ENCODE results near the gene TAF4. TPM values are rescaled to one million over a fixed set of nuclear protein-coding genes. Genes with fewer than 3 reads are reported as not detected.

Gene TAF4
- total and polyA plus RNA-seq, 2 donors (not counting 3 experiments of a cell fraction or from before 2014, with no cell fraction given), result 6.1 to 19.5 TPM

GRCh38 chr20:62105592-62105991 lies 39.9 kb upstream of the TAF4 start:
- Histone ChIP-seq H3K9me1 (replicated peaks; ENCODE audit: control insufficient read depth, extremely low read depth, insufficient read depth, low read length) (no peaks in the 10 kb centered on the region), H3K79me2 (ENCODE audit: control insufficient read depth, insufficient read depth, low read length) (no peaks in the 10 kb centered on the region), H3K4me2 (ENCODE audit: insufficient read depth, low read length) (no peak overlapping the region), H3K4me1 (ENCODE audit: control insufficient read depth, extremely low read depth, insufficient read depth, low read length) (no peaks in the 10 kb centered on the region), H3K27me3 (ENCODE audit: control insufficient read depth in 2 of 2, insufficient read depth in 2 of 2, low read length in 2 of 2) (no peaks in the 10 kb centered on the region), H3K36me3 (ENCODE audit: control insufficient read depth in 2 of 2, extremely low read depth in 1 of 2, insufficient read depth in 2 of 2, low read length in 2 of 2) (no peaks in the 10 kb centered on the region), H2AFZ (ENCODE audit: low read depth, low read length) (no peak overlapping the region), H3K4me3 (replicated peaks in 1 of 3; ENCODE audit: insufficient read depth in 1 of 3, low read depth in 1 of 3, low read length in 3 of 3) (no peak overlapping the region), H3K9ac (replicated peaks; ENCODE audit: extremely low read depth, insufficient read depth, low read length) (no peak overlapping the region), H3K27ac (ENCODE audit: insufficient read depth, low read depth, low read length) (no peak overlapping the region), H4K20me1 (replicated peaks; ENCODE audit: control insufficient read depth, extremely low read depth, insufficient read depth, low read length) (no peaks in the 10 kb centered on the region), H3K9me3 (replicated peaks; ENCODE audit: control insufficient read depth, insufficient read depth, low read length) (peaks cover 8% of the 10 kb centered on the region)
- ChIA-PET POLR2A (no interaction called here), CTCF (no interaction called here)
- no TSS peak for BruUV-seq (replicated peaks)
- intact Hi-C loops (cut with micrococcal nuclease), result no loop called here
- no peak for DNase-seq (ENCODE audit: low read depth, low spot score)
- TF ChIP-seq GATA2 (IDR thresholded peaks at IDR 0.05; ENCODE audit: insufficient read depth, insufficient read length, low read depth, low read length) (no peak), POLR2A (IDR thresholded peaks at IDR 0.05; ENCODE audit: low read depth, low read length) (no peak), CTCF (IDR thresholded peaks at IDR 0.05; ENCODE audit: extremely low read depth in 1 of 2, insufficient read depth in 1 of 2, low read depth in 1 of 2, low read length in 2 of 2) (no peak), FOS (IDR thresholded peaks at IDR 0.05; ENCODE audit: borderline replicate concordance, insufficient read depth, low read length) (no peak), POLR2AphosphoS5 (IDR thresholded peaks at IDR 0.05; ENCODE audit: insufficient read depth, low read depth, low read length) (no peak), JUN (IDR thresholded peaks at IDR 0.05; ENCODE audit: borderline replicate concordance, insufficient read depth, insufficient read length, low read depth) (no peak), EZH2 (IDR thresholded peaks at IDR 0.05; ENCODE audit: borderline replicate concordance, low read depth, low read length, severe bottlenecking) (no peak), MYC (IDR thresholded peaks at IDR 0.05; ENCODE audit: low read depth, low read length) (no peak), MAX (IDR thresholded peaks at IDR 0.05; ENCODE audit: insufficient read depth, insufficient read length) (no peak)
- dilution Hi-C loops (cut with MboI; ENCODE audit: extremely low pct_ligation_motif_present, low sequenced_read_pairs), result no loop called here
- FAIRE-seq, result no peak

Measured in endothelial cell of umbilical vein (primary cell).